Measurements from ENCODE around the gene BCAM.

Gene BCAM

GRCh38 chr19:44782729-44783128 is 26.2 kb upstream of the BCAM start:
- peak; percentile 7 for TF ChIP-seq CTCF (IDR thresholded peaks at IDR 0.05; ENCODE audit: low read depth, low read length)
- no peak for DNase-seq (ENCODE audit: low read depth in 2 of 2)
- H3K4me3 ChIP-seq (replicated peaks in 1 of 2; ENCODE audit: low read depth in 2 of 2, low read length in 2 of 2): no peak overlapping the region

- TF ChIP-seq CTCF (IDR thresholded peaks at IDR 0.05; ENCODE audit: low read depth, low read length): no peak
- DNase-seq (ENCODE audit: low read depth in 2 of 2): no peak
- no peak overlapping the region for H3K4me3 ChIP-seq (replicated peaks in 1 of 2; ENCODE audit: low read depth in 2 of 2, low read length in 2 of 2)
These were observed 25.4 kb upstream of the BCAM start for GRCh38 chr19:44783545-44783944.

GRCh38 chr19:44785271-44785670 is 23.6 kb upstream of the BCAM start:
- no peak overlapping the region for H3K4me3 ChIP-seq (replicated peaks in 1 of 2; ENCODE audit: low read depth in 2 of 2, low read length in 2 of 2)
- TF ChIP-seq CTCF (IDR thresholded peaks at IDR 0.05; ENCODE audit: low read depth, low read length): no peak
- DNase-seq (ENCODE audit: low read depth in 2 of 2): no peak

GRCh38 chr19:44785993-44786392 is 22.9 kb upstream of the BCAM start:
- no peak for TF ChIP-seq CTCF (IDR thresholded peaks at IDR 0.05; ENCODE audit: low read depth, low read length)
- no peak for DNase-seq (ENCODE audit: low read depth in 2 of 2)
- no peak overlapping the region for H3K4me3 ChIP-seq (replicated peaks in 1 of 2; ENCODE audit: low read depth in 2 of 2, low read length in 2 of 2)

GRCh38 chr19:44788971-44789370 is 19.9 kb upstream of the BCAM start:
- TF ChIP-seq CTCF (IDR thresholded peaks at IDR 0.05; ENCODE audit: low read depth, low read length): no peak
- H3K4me3 ChIP-seq (replicated peaks in 1 of 2; ENCODE audit: low read depth in 2 of 2, low read length in 2 of 2): no peak overlapping the region
- no peak for DNase-seq (ENCODE audit: low read depth in 2 of 2)

- no peak for TF ChIP-seq CTCF (IDR thresholded peaks at IDR 0.05; ENCODE audit: low read depth, low read length)
- DNase-seq (ENCODE audit: low read depth in 2 of 2): no peak
These were observed 18.9 kb upstream of the BCAM start for GRCh38 chr19:44789943-44790483.

GRCh38 chr19:44792281-44792680 is 16.6 kb upstream of the BCAM start:
- no peak for DNase-seq (ENCODE audit: low read depth in 2 of 2)
- H3K4me3 ChIP-seq (replicated peaks in 1 of 2; ENCODE audit: low read depth in 2 of 2, low read length in 2 of 2): no peak overlapping the region
- TF ChIP-seq CTCF (IDR thresholded peaks at IDR 0.05; ENCODE audit: low read depth, low read length): no peak

More at GRCh38 chr19:44789943-44790483, 18.9 kb upstream of the BCAM start:
- H3K4me3 ChIP-seq (replicated peaks in 1 of 2; ENCODE audit: low read depth in 2 of 2, low read length in 2 of 2): no peak overlapping the region

All from cardiac fibroblast (primary cell).